GM12865 (cell line): ENCODE results near the gene GPR173.

Experiments
- DNase-seq: peaks from one replicate; pipeline ENCODE4 v3.0.0; 2010; ENCODE audit warnings: low read depth
- H3K4me3 ChIP-seq: 2 replicates; pipeline ENCODE4 v1.5.1; 2011; ENCODE audit warnings: mild to moderate bottlenecking, low read depth, low read length, control low read depth
- CTCF ChIP-seq: IDR thresholded peaks from 2 replicates; pipeline ENCODE4 v1.5.1; 2011; ENCODE audit warnings: low read length, control low read depth, low read depth, inconsistent platforms; ENCODE audit not compliant: insufficient read depth; ENCODE audit errors: missing control alignments

The GPR173 gene

GRCh38 chrX:53122013-53122412, 73.4 kb downstream of the GPR173 start:
- no peak for DNase-seq
- H3K4me3 ChIP-seq, result no peak overlapping the region
- TF ChIP-seq CTCF, result no peak

GRCh38 chrX:53125506-53125905, 76.9 kb downstream of the GPR173 start:
- TF ChIP-seq CTCF, result no peak
- no peak for DNase-seq

GRCh38 chrX:53126377-53126776, 77.8 kb downstream of the GPR173 start:
- DNase-seq, result no peak
- no peak overlapping the region for H3K4me3 ChIP-seq
- TF ChIP-seq CTCF, result no peak

More at GRCh38 chrX:53125506-53125905, 76.9 kb downstream of the GPR173 start:
- H3K4me3 ChIP-seq, result no peak overlapping the region

GRCh38 chrX:53128097-53128749, 79.6 kb downstream of the GPR173 start:
- no peak for DNase-seq
- H3K4me3 ChIP-seq, result no peak overlapping the region
- TF ChIP-seq CTCF, result no peak
